Measurements from ENCODE around the gene CEBPZOS.

Gene CEBPZOS

DNA sequence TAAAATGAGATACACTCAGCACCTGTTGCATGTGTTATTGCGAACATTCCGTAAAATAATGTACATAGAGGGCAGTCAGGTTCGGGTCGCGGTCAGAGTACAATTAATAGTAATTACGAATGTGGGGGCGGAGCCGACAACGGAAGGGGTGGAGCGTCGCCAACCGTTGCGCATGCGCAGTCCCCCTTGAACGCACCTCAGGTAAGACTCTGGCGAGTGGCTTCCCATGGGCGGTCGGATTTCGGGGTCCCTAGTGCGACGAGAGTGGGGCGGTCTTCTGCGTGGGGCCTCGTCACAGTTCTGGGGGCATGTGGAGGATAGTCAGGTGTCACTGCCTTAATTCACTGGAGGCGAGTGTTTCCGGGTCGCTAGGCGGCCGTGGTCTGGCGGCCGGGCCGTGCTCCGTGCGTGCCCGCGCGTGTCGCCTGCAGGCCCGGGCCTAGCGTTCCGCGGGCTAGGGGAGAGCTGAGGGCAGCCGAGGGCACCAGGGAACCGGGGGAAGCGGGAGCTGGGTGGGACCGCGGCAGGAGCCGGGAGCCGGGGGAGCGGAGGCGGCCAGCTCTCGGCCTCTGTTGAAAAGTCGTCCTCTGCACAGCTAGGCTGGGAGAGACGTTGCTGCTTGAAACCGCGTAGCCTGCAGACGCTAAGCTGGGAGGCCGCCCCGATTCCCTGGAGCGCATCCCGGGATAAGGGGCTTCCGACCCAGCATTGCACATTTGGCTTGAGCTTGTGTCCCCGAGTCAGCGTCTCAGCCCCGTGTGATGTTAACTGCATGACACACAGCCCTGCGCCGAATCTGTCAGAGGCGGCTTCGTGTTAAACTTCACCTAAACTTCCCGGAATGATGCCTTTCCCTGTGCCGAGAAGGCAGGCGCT is at the start of gene CEBPZOS:
Gene CEBPZOS, plus strand, starts transcription at position 177 of the 876 bp plus-strand sequence. CDS start 3,209 bp downstream, outside the sequence.
- DNase-seq (ENCODE audit: low read depth in 2 of 2): peak; percentile 80 to 81

DNA sequence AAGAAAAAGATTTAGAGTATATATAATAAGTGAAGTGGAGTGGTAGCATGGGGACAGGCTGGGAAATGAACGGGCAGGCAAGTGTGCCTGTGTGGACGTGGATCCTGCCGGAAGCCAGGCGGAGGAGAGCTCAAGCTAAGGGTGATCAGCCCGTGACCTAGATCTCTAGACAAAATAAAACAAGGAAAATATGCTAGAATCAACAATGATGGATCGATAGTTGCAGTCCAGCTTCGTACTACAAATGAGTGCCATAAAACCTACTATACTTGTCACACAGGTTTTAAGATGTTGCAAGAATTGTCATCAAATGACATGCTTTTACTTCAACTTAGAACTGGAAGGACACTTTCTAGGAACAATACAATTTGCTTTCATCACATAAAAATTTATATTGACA is 48.0 kb upstream of the CEBPZOS start:
- DNase-seq (ENCODE audit: low read depth in 2 of 2): no peak

DNA sequence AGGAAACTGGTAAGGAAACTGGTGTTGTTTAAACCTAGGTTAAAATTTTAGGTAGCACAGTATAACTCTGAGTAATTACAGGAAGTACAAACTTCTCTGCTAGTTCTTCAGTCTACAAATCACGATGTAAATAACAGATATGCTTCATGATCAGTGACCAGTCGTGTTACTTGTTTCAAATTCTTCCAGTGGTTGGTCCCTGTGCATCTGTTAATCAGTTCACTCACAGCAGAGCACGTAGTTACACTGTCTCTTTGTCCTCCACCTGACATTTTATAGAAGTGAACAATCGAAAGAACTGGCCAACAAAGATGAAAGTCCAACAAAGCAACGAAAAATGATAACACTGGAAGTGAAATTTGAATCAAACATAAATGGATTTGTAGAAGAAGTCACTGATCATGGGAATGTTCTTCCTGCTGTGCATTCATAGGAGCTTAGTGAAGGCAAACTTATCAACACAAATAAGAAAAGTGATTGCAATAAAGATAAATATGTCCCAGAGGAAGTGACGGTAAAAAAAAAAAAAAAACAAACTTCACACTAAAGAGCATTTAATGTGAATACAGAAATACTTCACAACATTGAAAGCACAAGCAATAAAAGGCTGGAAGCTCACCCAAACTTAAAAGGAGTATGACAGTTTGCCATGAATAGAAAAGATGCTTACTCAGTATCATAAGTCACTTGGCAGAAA is 46.5 kb upstream of the CEBPZOS start:
- DNase-seq (ENCODE audit: low read depth in 2 of 2): no peak

DNA sequence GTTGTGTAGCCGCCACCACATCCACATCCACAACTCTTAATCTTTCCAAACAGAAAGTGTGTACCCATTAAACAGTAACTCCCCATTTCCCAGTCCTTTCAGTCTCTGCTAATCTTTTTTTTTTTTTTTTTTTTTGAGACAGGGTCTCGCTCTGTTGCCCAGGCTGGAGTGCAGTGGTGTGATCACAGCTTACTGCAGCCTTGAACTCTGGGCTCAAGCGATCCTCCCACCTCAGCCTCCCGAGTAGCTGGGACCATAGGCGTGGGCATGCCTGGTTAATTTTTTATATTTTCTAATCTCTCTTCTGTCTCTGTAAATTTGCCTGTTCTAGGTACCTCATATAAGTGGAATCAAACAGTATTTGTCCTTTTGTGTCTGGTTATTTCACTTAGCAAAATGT is 43.1 kb upstream of the CEBPZOS start:
- no peak for DNase-seq (ENCODE audit: low read depth in 2 of 2)

DNA sequence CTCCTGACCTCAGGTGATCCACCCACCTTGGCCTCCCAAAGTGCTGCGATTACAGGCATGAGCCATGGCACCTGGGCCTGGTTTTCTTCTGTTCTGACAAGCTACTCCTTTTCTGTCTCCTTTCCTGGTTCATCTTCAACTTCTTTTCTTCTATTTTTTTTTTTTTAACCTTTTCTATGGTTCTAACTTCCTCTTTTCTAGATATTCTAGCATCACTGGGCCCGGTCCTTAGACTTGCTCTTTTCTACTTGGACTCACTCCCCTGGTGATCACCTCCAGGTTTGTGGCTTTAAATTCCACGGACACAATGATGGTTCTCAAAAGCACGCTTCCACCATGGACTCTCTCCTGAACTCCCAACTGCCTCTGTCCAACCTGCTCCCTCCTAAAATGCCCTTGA is 41.5 kb upstream of the CEBPZOS start:
- DNase-seq (ENCODE audit: low read depth in 2 of 2): no peak

DNA sequence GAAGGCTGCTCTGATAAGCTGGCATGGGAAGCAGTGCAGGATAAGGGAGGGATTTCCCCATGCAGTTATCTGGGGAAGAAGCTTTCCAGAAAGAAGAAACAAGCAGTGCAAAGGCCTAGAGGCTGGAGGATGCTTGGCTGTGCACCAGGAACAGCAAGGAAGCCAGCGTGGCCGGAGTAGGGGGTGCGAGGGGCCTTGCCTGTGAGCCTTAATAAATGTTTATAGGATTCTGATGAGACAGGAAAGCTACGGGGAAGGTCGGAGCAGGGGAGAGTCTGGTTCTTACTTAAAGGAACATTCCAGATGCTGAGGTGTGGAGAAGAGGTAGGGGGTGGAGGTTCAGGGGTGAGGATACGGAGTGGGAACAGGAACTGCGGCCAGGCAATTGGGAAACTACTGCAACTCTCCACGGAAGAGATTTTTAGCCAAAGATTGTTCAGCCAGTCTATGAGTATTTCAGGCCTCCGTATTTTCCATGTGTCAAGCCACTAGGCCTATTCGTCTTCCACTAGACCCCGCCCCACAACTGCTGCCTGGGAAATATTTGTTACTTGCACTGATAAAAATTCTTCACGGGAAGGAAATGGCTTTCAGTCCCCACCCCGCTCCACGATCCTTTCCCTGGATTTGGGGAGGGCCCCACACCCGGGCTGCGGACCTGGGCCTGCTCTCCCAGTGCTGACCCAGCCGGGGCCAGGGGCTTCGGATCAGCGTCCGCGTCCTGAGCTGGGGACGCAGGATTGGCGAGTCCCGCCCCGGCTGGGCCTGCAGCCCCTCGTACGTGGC is 40.0 kb upstream of the CEBPZOS start:
- DNase-seq (ENCODE audit: low read depth in 2 of 2): no peak

DNA sequence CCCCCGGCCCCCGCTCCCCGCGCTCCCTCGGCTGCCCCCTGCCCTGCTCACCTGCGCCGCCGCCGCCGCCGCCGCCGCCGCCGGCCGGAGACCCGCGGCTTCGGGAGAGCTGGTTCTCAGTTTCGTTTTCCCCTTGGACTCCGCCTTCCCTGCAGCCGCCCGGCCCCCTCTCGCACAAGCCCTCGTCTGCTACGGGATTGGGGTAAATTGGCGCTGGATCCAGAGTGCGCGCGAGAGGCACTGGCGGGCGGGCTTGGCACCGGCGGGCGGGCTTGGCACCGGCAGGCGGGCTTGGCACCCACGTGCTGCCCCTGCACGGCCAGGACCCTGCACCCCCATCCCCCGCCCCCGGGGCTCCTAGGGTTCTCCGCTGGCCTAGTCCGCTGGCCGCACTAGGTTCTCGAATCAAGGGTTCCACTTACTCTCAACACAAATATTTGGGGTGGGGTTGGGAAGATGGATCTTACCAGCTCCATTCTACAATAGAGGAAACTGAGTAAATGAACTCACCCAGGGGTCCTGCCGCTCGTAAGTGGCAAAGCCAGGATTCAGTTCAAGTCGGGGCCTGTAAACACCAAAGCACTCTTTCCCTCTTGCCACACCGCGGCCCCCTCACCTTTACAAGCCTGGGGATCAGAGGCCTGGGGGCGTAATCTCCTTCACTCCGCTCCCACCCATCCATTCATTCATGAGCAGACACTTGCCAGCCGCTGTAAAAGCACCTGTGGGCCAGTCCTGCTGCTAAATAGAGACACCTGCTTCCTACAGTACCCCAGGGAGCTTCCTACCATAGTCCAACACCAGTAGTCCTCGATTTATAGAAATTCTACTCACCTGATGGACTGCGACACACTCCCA is 39.2 kb upstream of the CEBPZOS start, which contains the start of gene EIF2AK2:
Gene EIF2AK2, minus strand, starts transcription at position 124 of the 858 bp plus-strand sequence. CDS start 9,174 bp downstream, outside the sequence.
- peak; percentile 67 to 71 for DNase-seq (ENCODE audit: low read depth in 2 of 2)

DNA sequence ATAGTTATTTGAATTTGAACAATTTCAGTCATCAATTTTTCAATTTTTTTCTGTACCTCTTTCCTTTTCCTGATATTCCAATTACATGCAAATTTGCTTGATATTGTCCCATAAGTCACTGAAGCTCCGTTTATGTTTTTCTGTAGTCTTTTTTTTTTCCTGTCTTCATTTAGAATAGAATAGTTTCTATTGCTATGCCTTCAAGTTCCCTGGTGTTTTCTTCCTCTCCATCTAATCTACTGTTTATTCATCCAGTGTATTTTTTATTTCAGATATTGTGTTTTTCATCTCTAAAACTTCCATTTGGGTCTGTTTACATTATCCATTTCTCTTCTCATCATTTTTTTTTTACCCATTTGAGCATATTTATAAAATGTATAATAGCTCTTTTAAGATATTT is 31.5 kb upstream of the CEBPZOS start:
- no peak for DNase-seq (ENCODE audit: low read depth in 2 of 2)

DNA sequence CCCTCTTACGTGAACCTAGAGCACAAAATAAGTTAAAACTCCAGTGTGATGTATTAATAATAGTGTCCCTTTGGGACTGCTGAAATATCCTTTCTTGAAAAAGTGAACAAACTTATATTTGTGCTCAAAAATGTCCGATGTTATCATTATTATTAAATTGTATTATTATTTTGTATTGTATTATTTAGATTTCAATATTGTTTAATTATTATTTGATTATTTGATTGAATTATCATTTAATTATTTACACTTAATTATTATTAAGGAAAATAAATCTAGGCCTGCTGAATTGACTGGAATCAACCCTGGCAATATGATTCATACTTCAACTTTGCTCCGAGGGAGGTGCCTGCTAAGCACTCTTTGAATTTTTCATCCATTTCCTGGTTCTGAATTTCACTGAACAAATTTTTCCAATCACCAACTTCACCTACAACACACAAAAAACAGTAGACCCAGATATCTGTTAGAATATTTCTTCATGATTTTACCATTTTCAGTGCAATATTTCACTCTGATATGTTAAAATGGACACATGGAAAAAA is 28.6 kb upstream of the CEBPZOS start:
- no peak for DNase-seq (ENCODE audit: low read depth in 2 of 2)

DNA sequence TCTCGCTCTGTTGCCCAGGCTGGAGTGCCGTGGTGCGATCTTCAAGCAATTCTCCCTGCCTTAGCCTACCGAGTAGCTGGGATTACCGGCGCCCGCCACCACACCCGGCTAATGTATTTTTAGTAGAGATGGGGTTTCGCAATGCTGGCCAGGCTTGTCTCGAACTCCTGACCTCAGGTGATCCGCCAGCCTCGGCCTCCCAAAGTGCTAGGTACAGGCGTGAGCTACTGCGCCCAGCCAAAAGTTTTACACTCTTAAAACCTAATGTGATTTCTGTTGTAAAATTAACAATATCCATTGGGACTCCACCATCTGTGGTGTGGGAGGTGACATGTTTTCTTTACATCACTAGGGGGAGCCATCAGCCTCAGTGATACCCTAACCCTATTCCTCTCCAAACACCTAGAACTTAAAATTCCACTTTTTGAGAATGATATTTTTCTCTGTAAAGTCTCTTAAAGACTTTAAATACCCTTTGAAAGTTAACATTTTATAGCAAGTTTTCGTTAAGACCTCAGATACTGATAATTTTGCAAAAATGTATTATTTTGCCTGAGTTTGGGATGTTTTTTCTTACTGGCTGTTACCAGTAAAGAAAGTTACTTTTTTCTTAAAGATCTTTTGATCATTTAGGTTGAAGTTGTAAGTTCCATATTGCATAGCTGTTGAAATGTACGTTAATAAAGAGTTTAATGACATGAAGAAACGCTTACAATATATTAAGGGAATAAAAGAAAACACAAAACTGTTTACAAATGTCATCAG is 27.9 kb upstream of the CEBPZOS start:
- DNase-seq (ENCODE audit: low read depth in 2 of 2): no peak

DNA sequence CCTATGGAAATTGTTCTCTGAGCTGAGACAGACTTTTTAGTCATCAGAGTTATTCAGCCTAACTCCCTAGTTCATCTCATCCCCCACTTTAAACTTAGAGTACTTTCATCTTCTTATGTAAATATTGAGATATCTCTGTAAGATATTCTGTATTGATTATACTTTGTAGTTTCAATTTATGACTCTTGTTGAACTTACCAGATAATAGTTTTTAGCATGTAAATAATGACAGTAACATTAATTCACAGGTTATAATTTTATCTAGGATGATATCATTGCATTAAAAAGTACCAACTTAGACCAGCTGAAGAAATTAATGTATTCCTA is 24.7 kb upstream of the CEBPZOS start:
- no peak for DNase-seq (ENCODE audit: low read depth in 2 of 2)

DNA sequence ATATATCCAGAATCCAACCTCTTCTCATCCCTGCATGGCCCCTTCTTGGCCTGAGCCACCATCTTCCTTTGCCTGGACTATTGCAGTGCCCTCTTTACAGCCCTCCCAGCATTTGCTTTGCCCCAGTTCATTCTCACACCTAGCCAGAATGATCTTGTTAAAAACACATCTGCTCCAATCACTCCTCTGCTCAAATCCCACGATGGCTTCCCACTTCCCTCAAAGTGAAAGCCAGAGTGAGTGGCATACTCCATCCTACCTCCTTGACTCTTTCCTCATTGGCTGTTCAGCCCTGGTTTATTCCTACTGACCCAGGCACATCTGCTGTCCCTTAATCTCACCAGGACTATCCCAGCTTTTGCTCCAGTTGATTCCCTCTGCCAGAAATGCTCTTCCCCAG is 22.6 kb upstream of the CEBPZOS start:
- no peak for DNase-seq (ENCODE audit: low read depth in 2 of 2)

DNA sequence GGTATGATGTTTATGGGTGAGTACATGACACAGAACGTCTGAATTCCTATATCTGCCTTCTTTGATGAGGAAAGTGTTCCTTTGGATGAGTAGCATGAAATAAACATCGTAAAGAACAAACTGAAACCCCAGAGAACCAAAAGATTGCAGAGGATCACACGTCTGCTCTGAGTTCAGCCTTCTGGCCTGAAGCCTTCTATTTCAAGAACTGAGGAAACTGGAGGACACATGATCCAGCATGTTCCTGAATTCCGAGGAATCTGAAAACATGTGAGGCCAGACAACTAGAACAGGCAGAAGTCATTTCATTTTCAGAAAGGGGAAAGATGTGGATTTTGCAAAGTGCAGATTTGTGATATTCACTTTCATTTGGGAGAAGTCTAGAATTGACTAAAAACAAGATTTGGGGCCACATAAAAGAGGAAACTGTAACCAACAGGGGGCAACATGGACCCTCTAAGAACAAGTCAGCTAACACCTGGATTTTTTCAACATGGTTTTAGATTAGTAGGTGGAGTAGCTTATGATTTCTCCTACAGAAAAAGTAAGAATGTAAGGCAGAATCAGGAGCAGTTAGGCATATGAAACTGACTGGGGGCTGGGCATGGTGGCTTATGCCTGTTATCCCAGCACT is 16.2 kb upstream of the CEBPZOS start:
- DNase-seq (ENCODE audit: low read depth in 2 of 2): no peak

DNA sequence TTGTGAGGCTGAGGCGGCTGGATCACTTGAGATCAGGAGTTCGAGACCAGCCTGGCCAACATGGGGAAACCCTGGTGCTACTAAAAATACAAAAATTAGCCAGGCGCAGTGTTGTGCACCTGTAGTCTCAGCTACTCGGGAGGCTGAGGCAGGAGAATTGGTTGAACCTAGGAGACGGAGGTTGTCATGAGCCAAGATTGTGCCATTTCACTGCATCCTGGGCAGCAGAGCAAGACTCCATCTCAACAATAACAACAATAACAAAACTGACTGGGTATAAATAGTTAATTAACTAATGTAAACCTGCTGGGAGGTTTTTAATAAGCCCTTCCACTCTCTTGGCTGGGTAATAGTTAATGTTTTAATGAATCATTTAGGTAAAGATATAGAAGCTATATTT is 15.7 kb upstream of the CEBPZOS start:
- DNase-seq (ENCODE audit: low read depth in 2 of 2): no peak

DNA sequence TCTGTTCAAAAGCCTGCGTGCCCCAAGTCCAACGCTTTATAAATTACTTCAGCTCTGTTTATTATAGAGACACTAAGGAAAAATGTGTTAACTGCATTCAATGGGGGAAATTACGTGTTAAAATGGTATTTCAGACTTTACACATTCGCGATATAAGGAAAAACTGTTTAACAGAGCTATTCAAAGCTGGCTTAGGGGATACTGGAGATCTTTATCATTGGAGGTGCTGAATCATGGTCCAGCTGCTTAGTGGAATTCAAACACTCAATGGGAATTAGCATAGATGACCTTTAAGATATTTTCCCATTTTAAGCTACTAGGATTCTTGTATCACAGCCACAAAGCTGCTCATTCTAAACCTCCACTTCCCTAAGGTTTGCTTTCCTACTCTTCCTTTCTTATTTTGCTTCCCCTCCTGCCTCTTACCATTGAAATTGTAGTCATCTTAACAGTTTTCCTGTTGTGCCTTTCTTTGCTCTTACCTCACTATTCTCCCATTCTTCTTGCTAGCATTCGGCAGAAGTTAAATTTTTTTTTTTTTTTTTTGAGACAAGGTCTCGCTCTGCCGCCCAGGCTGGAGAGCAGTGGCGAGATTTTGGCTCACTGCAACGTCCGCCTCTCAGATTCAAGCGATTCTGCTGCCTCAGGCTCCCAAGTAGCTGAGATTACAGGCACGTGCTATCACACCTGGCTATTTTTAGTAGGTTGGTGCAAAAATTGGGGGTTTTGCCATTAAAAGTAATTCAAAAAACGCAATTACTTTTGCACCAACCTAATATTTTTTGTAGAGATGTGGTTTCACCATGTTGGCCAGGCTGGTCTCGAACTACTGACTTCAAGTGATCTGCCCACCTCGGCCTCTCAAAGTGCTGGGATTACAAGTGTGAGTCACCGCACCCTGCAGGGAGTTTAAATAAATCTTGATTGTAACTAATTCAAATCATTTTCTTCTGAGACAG is 14.3 kb upstream of the CEBPZOS start:
- no peak for DNase-seq (ENCODE audit: low read depth in 2 of 2)

DNA sequence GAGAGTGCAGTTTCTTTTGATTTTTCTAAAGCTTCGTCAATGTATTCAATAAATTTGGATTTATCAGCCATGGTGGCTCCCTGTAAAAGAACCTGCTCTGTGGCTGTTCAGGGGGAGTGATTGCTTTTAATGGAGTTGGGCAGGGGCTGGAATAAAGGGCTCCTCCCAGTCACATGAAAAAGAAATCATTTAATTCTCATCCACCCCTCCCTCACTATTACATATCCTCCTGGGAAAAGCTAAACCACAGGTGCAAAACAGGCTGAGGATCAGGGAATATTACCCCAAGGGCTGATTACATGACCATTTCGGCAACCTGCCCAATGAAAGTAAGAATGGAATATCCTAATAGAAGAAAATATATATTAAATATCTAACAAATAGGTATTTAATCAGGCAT is 7.7 kb upstream of the CEBPZOS start, which contains the start of gene SULT6B1:
Gene SULT6B1, minus strand, starts transcription at position 101 of the 400 bp plus-strand sequence. Its CDS starts 30 bp downstream, at position 71.
- no peak for DNase-seq (ENCODE audit: low read depth in 2 of 2)

DNA sequence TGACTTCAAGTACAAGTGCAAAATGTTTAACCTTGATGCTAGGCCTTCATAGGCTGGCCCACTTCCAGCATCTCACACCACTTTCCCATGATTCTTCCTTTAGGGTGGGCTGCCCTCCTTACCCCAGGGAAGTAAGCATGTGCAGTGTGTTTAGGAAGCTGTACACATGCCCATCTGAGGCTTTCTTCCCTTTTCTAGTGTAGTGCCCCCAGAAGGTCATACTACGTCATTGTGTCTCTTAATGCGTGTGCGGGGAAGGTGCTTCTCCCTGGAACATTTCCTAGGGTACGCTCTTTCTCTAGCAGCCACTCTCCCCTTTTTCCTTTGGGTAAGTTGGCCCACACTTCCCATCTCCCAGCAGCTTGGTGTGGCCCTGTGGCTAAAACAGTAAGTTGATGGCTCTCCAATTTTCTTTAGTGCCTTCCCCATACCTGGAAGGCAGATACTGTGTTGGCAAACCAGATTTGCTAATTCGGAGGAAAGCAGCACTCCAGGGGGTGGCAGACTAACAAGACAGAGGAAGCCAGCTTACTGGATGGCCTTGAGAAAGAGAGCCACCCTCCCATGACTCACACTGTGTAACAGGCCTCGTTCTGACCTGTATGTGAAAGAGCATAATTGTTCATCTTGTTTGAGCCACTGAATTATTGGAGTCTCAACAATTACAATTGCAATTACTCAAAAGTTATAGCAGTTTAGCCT is 6.7 kb upstream of the CEBPZOS start:
- DNase-seq (ENCODE audit: low read depth in 2 of 2): no peak

DNA sequence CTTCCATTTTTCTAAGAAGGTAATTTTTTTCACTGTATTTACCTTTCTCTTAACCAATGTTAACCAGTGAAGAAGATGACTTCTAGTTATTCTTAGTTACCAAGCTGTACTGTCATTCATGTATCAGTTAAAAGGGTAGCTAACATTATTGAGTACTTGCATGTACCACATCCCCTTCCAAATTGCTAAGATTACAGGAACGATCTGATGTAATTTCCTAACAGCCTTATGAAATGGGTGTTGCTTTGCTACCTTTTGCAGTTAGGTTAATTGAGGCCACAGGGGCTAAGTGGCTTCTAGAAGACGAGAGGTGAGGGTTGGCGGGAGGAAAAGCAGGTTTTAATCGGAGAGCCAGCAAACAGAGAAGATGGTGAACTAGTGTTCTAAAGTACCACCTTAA is 6.0 kb upstream of the CEBPZOS start:
- DNase-seq (ENCODE audit: low read depth in 2 of 2): no peak

All from stimulated activated CD8-positive, alpha-beta memory T cell treated with anti-CD3 and anti-CD28 coated beads, Interleukin-7, amount 100 ng/mL, for 4 hours (primary cell).